Esophagus muscularis mucosa (tissue), 4 donors: ENCODE measurements around the gene EGLN2.

Experiments
- CTCF ChIP-seq, 3 experiments: fragments of 200-600 bp in 2 of 3; fragments of 450-650 bp in 1 of 3; sonication (generic) in 2 of 3; IDR thresholded peaks; one replicate each; pipeline ENCODE4 v1.5.1; 2017 to 2019; ENCODE audit warnings: antibody characterized with exemption in 3 of 3, mild to moderate bottlenecking in 2 of 3, moderate library complexity in 1 of 3
- EP300 ChIP-seq: sonication (generic); formaldehyde crosslinking; IDR thresholded peaks from one replicate; pipeline ENCODE4 v1.6.1; 2017; ENCODE audit warnings: antibody characterized with exemption
- POLR2A ChIP-seq: fragments of 450-650 bp; IDR thresholded peaks from one replicate; pipeline ENCODE4 v1.6.1; 2017; ENCODE audit warnings: antibody characterized with exemption, moderate library complexity, mild to moderate bottlenecking, low read depth
- POLR2AphosphoS5 ChIP-seq, 2 donors: sonication (generic); formaldehyde crosslinking; IDR thresholded peaks; one replicate each; pipeline ENCODE4 v1.6.1; 2017; ENCODE audit warnings: antibody characterized with exemption in 2 of 2

GRCh38 chr19:40778706-40779284 lies 20.2 kb upstream of the EGLN2 start:
- TF ChIP-seq CTCF (IDR thresholded peaks at IDR 0.05) = no peak
- no peak for TF ChIP-seq POLR2AphosphoS5 (IDR thresholded peaks at IDR 0.05)
- no peak for TF ChIP-seq POLR2A
- no peak for TF ChIP-seq EP300
